Activated CD4-positive, alpha-beta T cell treated with anti-CD3 and anti-CD28 coated beads for 4 hours (primary cell): ENCODE data around the gene MIS12.
A peak's percentile ranks its signal among the peaks of the same experiment; 100 is the strongest.

Experiments used
- DNase-seq, 2 donors: peaks; one replicate each; pipeline ENCODE4 v3.0.0-alpha.2; 2020

The MIS12 gene

DNA sequence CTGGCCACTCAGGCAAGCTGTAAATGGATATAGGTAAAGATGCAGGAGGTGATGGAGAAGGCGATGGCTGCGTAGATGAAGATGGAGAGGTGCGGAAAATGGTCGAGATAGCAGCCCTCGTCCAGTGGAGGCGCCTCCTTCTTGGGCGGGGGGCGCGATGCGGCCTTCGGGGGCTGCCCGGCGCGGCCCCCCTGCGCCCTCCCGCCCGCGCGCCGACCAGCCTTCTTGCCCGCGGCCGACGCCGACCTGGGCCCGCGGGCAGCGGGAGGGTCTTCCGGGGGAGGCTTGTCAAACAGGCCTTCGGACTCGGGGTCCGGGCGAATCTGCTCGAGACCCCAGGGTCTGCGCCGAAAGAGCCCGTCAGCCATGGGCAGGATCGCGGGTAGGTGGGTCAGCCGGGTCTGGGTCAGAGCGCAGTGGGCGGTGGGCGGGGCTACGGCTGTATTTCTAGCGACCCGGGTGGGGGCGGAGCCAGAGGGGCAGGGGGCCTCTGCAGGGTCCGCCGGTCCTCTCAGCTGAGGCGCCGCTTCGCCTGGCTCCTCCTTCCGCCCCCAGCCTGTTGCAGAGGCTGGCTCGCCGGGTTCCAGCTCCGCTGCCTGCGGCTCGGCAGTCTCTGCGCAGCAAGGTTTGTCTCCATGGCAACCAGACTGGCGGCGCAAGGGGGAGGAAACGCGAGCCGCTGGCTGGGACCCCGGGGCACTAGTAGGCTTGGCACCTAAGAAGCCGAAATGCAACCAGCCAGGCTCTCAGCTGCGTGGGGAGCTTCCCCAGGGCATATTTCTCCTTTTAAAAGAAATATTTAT, 14.4 kb downstream of the MIS12 start:
- DNase-seq, result peak; percentile 60 to 65

DNA sequence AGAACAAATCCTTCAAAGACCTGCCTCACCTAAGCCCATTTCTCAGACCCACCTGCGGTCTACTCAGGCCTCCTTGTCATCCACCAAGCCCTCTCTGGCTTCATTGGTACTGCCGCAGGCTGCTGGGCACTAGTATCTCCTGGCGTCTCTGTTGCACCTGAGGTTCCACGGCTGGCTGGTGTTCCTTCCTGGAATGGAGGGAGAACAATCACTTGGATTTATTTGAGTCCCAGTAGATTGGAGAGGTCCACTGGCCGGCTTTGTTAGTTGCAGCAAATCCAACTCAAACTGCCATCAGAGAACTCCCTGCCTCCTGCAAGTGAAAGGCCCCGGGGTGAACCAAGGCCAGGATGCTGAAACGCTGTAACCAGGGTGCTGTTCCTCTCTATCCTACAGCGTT, 15.3 kb downstream of the MIS12 start:
- no peak for DNase-seq

DNA sequence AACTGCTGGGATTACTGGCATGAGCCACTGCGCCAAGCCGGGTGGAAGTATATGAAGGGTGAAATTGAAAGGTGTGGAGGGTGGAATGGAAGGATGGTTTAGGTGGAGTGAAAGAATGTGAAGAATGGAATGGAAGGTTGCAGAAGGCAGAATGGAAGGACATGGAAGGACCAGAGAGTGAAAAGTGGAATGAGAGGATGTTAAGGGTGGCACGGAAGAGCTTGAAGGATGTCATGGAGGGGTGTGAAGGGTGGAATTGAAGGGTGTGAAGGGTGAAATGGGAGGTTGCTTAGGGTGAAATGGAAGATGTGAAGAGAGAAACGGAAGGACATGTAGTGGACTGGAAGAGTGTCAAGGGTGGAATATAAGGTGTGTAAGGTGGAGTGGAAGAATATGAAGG, 16.2 kb downstream of the MIS12 start:
- no peak for DNase-seq

DNA sequence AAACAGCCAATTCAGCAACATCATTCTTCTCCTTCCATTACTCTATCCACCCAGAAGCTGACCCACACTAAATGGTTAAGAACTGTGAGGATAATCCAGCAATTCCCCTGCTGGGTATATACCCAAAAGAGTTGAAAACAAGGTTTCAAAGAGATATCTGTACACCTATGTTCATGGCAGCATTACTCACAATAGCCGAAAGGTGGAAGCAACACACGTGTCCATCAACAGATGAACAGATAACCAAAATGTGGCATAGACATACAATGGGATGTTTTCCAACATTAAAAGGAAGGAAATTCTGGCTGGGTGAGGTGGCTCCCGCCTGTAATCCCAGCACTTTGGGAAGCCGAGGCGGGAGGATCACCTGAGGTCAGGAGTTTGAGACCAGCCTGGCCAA, 19.9 kb downstream of the MIS12 start:
- no peak for DNase-seq

DNA sequence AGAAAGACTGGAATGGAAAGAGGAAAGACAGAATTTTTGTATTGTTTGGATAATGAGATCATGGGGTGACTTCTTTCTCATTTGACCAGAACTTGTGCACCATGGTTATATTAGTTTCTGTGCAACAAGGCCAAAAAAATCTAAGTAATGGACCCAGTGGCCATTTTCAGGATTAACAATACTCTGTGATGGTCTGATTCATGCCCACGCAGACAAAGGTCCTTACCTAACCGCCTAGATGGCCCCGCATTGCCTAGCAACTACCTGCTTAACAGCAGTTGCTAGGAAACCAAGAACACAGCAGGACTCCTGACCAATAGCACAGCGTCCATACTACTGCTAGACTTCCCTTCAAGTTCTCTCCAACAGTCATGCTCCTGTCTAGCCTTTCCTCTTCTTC, 22.4 kb downstream of the MIS12 start:
- DNase-seq, result no peak

DNA sequence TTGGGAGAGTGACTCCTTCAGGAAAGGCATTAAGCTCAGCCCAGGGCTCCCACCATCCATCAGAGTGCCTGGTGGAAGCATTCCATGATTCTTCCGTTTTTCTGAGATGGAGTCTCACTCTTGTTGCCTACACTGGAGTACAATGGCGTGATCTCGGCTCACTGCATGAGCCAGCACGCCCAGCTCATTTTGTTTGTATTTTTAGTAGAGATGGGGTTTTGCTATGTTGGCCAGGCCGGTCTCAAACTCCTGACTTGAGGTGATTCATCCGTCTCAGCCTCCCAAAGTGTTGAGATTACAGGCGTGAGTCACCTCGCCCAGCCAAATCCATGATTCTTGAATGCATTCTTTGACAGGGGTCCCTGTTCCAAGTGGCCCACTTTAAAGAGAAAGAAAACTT, 23.1 kb downstream of the MIS12 start:
- no peak for DNase-seq

DNA sequence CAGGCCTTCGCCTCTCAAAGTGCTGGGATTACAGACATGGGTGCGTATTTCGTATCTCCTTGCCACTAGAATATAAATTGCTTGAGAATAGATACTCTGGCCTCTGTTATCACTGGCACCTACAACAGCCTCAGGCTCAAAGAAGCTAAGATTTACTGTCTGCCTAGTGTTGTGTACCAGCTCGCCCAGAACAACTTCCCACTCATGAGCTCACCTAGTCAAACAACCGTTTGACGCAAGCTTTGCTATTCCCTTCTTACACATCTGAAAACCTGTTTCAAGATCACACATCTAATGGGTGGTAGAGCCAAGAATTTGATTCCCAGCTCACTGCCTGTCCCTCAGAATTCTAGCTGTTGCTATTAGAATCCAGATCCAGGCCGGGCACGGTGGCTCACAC, 24.4 kb downstream of the MIS12 start:
- no peak for DNase-seq

DNA sequence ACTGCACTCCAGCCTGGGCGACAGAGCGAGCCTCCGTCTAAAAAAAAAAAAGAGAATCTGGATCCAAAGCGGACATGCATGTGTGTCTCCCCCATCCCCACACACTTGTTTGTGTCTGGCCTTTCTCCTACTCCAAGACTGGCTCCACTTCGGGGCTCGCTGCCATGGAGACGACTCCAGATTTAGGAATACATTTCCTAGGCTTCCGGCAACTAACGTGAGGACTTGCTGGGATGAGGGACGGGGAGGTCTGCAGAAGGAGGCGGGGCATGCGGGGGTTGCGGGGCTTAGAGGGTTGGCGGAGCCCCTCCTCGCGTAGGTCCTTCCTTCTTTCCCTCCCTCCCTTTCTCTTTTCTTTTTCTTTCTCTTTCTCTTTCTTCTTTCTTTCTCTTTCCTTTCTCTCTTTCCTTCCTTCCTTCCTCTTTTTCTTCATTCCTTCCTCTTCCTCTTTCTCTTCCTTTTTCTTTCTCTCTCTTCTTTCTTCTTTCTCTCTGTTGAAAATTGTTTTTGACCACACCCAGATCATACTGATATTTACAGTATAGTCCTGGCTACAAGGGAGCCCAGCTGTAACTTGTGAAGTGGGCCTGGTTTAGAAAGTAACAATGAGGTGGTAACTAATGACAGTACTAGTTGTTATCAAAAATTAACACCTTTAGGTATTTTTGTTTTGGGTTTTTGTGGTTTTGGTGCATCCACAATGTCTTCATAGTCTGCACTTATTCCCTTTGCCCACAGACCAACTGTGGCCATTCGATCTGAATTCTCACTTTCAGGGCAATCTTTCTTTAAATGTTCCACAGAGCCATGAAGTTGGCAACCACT, 25.2 kb downstream of the MIS12 start:
- no peak for DNase-seq

DNA sequence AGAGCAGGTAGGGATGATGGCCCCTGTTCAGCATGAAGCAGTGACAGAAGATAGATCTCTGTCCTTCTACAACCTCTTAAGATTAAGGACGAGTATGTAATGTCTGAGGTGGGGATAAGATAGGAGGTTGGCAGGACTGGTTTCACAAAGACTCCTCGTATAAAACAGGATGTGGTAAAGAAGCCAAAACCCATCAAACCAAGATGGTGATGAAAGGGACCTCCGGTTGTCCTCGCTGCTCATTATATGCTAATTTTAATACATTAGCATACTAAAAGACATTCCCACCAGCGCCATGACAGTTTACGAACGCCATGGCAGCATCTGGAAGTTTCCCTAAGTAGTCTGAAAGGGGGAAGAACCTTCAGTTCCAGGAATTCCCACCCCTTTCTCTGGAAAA, 27.3 kb downstream of the MIS12 start:
- no peak for DNase-seq

DNA sequence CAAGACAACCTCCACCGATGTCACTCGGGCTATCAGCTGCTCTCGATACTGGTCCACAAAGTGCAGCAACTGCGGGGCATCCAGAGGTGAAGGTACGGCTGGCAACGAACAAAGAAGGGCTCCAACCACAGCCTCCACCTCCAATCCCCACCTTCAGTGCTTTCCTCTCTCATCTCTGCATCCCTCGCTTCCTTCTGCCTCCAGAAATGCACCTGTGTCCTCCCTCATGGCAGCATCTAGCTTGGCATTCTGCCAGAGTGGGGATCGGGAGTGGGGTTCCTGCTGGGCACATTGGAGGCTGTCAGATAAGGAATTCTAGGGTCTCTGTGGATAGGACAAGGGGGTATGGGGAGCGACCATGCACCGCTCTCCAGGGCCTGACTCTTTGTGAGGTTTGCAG, 28.6 kb downstream of the MIS12 start:
- DNase-seq, result no peak

DNA sequence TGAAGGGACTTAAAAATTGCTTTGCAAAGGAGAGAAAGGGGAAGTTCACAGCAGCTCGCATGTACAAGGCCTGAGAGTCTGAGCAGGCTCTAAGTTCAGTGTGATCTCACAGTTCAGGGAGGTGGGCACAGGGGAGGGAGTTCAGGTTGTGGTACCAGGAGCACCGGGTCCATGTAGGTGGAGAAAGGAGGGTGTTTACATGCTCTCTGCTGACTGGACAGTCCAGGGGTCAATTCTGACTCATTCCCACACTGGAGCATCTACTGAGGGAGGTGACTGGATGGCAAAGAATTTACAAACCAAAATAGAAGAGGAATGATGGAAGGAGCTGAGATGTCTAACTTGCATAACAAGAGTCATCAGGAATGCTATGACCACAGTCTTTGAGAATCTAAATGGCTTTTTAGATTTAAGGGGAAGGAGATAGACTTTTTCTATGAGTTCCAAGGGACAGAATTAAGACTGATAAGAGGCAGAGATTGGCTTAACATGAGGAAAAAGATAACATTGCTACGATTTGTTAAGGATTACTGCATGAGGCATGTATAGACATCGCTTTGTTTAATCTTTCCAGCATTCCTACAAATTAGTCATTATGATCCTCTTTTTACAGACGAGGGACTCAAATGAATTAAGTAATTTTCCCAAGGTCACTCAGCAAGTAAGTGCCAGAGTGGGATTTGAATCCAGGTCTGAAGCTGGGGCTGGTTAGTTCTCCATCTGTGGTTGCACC, 29.9 kb downstream of the MIS12 start:
- DNase-seq, result no peak

DNA sequence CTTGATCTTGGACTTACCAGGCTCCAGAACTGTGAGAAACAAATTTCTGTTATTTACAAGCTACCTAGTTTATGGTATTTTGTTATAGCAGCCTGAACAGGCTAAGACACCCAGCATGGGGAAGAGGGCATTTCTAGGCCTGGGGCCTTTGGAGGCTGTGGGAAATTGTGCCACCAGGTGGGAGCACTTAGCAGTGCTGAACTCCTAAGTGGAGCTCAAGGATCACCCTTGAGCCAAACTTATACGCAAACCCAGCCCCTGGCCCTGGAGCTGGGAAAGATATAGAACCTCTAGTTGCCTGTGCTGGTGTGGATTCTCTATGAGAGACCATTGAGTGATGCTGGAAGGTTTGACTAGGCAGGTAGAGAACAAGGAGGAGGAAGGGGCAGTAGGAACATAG, 36.1 kb downstream of the MIS12 start:
- DNase-seq, result no peak

DNA sequence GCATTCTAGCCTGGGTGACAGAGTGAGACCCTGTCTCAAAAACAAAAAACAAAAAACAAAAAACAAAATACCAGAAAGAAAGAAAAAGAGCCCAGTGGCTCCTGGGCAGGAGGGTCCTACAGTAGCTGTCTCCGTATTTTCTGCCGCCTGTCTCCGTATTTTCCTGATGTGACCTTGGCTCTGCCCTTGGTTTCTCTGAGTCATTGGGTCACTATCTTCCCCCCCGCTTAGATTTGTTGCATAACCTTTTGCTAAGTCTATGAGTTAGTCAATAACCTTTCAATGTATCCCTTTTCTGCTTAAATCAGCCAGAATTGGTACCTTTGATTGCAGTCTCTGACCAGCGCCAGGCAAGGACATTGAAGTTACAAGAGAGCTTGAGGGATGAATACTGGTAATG, 36.9 kb downstream of the MIS12 start:
- DNase-seq, result no peak

DNA sequence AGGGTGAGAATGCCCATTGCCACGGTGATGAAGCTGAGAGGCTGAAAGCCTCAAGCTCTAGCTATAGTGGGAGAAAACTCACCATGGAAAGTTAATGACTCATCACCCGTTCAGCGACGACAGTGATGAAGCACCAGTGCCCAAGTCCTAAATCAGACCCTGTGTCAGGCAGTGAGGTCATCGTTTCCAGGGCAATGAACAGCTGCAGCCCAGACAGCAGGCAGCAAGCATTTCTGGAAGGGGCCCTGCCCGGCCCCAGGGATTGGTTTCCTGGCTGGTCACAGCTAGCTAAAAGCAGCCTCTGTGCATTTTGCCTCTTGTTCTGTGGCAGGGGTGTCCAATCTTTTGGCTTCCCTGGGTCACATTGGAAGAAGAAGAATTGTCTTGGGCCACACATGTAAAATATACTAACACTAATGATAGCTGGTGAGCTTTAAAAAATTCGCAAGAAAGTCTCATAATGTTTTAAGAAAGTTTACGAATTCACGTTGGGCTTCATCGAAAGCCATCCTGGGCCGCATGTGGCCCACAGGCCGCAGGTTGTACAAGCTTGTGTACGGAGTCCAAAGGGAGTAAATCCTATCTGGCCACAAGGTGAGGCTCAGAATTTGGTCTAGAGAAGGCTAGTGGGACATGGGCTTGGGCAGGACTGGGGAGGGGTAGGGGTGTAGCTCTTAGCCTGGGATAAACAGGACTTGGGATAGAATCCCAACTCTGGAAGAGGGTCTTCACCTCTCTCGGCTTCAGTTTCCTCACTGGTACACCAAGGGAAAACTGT, 40.6 kb downstream of the MIS12 start:
- DNase-seq, result peak; percentile 35 to 41

DNA sequence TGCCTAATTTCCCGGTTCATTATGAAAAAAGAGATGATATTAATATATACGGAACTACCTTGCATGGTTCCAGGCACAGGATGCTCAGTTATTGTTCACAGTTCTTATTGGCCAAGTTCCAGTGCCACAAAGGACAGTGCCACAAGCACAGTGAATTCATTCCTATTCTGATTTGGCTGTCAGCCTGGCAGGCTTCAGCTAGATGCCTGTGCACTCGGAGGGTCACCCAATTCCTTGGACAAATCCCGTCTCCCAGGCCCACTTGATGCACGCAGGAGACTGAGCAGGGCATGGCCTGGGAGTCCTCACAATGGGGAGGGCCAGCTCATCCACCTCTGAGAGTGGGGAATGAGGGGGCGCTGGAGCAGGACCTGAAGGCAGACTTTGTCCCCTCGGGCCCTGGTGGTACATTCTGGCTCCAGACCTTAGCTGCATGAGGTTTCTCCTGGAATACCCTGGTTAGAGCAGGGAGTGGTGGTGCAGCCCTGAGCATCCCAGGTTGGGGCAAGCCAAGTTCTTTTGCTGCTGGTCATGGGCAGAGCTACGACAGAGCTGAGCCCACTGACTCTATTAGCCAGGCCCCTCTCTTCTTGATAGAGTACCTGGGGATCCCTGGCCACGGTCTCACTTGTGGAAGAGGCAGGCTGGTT, 41.4 kb downstream of the MIS12 start:
- DNase-seq, result no peak

DNA sequence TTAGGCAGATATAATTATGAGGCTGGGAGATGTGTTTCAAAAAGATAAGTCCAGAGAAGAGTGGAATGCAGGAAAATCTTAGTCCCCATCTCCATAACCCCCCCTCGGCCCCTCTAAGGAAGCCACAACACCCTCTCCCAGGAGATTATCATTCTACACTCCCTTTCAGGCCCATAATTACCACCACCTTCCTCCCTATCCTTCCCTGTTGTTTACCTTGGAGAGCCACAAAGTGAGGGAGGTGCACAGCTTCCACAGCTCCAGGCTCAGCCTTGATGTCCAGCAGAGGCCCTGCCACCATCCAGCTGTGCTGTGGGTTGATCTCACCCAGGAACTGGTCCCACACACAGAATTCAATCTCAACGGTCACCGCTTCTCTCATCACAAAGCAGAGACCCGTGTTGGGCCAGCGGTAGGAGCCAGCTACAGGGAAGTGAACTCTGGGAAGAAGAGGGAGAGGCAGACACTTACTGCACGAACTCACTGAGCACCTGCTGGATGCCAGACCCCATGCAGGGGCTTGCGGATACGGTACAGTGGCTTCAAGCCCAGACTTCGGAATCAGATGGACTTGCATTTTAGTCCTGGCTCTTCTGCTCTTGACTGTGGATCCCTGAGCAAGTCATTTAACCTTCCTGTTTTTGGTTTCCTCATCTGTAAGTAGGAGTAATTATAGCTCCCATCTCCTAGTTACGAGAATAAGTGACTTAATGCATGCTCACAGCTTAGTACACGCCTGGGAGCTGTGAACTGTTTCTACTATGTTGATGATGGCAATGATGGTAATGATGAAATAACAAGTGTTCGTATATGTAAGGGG, 44.1 kb downstream of the MIS12 start:
- no peak for DNase-seq

DNA sequence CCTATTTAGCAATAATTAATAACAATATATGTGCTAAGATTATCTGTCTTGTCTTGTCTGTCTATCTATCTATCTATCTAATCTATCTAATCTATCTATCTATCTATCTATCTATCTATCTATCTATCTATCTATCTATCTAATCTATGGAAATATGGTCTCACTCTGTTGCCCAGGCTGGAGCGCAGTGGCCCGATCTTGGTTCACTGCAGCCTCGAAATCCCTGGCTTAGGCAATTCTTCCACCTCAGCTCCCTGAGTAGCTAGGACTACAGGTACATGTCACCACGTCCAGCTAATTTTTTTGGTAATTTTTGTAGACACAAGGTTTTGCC, 44.7 kb downstream of the MIS12 start:
- DNase-seq, result no peak

DNA sequence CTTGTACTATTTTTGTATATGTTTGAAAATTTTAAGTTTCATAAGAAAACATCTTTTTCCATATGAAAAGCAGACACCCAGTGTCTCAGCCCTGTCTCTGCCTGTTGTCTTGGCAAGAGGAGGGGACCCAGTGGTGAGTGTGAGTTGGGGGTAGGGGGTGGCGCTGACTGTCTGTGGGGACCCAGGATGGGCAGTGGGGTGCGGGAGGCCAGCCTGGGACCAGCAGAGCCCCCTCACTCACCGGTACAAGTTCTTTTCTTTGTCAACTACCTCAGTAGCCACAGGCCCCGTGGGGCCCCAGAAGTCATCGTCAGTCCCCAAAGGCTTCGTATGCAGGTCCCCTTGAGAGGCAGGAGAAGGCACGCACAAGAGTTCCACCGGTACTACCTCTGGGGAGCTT, 46.2 kb downstream of the MIS12 start:
- no peak for DNase-seq

DNA sequence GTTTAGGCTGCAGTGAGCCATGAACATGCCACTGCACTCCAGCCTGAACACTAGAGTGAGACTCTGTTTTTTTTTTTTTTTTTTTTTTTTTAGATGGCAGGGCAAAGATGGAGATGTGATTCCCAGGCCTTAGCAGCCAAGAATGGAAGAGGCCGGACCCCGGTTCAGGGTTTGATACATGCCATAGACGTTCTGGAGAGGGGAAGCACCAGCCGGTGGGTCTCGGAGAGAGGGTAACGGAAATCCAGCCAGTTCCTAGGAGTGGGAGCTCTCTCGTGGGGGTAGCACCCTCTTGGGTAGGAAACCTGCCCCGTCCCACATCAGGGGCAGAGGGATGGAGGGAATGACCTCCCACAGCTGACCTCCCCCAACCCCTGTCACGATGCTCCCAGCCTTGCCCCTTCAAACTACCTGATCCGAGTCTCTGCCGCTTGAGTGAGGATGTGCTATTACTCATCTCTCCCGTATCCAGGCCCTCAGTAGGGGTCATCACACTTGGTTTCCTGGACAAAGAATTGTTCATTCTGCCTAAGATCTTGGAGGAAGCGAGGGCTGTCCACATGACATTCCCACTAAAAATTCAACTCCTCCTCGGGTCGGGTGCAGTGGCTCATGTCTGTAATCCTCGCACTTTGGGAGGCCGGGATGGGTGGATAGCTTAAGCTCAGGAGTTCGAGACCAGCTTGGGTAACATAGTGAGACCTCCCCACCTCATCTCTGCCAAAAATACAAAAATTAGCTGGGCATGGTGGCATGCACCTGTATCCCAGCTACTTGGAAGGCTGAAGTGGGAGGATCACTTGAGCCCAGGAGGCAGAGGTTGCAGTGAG, 47.3 kb downstream of the MIS12 start:
- no peak for DNase-seq

DNA sequence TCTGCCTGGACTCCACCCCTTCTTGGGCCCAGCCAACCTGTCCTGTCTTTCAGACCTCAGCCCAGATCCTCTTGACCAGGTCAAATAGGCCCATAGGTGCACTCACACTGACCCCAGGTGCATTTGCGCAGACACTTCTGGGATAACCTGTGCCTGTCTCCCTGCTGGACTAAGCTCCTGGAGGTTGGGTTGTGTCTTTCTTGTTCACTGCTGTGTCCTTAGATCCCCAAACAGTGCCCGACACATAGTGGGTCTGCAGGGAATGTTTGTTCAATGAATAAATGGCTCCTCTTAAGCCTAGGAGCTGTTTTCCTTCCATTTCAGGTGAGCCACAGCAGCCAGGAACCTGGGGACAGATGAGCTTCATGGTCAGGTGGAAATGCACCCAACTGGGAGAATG, 49.1 kb downstream of the MIS12 start:
- no peak for DNase-seq
